NCI-H187 treated with DMSO at 0.1 percent for 48 hours (cell line): ENCODE results near the gene SUPT4H1.

Source experiments
- DNase-seq: peaks from one replicate; lab custom pipeline; 2025; lab: John Stamatoyannopoulos, UW

Gene SUPT4H1

GRCh38 chr17:58339755-58340404, 12.1 kb downstream of the SUPT4H1 start:
- no peak for DNase-seq

GRCh38 chr17:58338841-58339754, 12.9 kb downstream of the SUPT4H1 start:
- no peak for DNase-seq

GRCh38 chr17:58338454-58338840, 13.6 kb downstream of the SUPT4H1 start:
- no peak for DNase-seq

GRCh38 chr17:58337600-58338453, 14.2 kb downstream of the SUPT4H1 start:
- DNase-seq, result no peak

GRCh38 chr17:58337210-58337599, 14.8 kb downstream of the SUPT4H1 start:
- no peak for DNase-seq

GRCh38 chr17:58336456-58337209, 15.4 kb downstream of the SUPT4H1 start:
- no peak for DNase-seq

DNA sequence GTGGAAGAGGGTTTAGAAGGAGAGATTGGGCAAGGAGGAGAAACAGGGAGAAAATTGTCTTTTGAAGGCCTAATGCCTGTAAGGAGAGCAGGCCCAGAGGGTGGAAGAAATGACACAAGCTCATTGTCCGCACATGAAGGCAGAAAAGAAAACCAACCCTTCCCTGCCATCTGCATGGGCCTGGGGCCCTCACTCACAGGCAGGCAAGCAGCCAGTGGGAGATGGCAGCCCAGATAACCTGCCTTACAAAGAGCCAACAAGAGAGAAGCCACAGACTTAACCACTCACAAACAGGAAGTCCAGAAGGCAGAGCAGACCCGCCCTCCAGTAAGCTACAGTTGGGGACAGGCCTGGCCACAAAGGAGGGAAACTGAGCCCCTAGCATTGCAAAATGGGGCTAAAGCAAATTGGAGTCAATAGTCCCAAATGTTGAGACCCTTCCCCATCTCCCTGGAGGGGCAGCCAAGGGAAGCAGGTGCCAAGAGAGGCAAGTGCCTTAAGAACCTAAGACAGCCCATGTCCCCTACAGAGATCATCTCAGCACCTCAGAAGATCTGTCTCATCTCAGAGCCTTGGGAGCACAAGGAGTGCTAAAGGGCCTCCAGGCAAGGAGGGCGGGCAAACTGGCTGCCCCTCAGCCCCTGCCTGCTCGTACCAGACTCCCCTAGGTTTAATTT, 16.1 kb downstream of the SUPT4H1 start:
- no peak for DNase-seq

- no peak for DNase-seq
Measured at GRCh38 chr17:58335061-58335731, 16.8 kb downstream of the SUPT4H1 start.

DNA sequence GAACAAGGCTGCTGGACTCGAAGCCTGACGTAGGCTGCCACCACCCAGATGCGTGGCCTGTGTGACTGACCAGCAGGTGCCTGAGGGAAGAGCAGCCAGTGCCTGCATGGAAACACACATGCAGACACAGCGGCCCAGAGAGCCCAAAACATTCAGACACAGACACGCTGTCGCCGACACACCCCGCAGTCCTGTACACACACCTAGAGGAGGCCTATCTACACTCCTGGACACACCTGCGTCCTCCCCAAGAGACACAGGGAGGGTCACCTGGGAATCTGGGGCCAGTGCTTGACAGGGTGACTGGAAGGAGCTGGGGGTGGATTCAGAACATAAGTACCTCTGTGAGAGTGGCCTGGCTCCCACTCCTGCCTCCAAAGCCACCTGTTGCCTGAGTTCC, 17.3 kb downstream of the SUPT4H1 start:
- DNase-seq, result no peak

DNA sequence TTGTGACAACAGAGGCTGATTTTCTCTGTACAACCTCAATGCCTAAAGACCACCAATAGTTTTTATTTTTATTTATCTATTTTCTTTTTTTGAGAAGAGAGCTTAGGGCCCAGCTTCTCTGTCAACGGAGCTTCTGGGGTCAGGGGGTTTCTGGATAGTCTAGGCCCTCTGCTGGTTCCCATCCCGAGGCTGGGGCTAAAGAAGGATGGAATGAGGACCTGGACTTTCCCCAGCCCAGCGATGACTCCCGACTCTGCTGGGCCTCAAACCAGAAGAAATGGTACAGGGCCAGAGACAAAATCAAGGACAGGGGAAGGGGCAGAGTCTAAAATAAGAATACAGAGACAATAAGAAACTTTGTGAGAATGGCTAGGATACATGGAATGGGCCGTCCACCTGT, 17.7 kb downstream of the SUPT4H1 start:
- DNase-seq, result no peak

DNA sequence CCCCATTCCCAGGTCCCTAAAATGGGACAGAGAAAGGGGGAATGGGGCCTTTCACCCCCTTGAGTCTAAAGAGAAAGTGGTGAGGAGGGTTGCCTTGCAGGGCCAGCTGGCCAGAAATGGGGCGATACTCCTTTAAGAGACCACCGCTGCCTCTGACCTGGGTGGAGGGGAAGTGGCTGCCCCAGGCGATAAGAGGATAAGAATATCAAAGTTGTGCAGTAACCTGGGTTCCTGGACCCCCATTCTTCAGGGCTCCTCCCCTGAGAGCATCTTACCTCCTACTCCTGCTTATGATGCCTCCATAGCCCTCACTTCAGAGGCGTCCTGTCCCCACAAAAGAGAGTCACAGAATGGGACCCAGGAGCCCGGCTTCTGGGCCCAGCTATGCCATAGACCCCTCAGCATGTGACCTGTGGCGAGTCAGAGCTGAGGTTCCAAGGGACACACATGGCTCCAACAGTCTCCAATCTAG, 18.2 kb downstream of the SUPT4H1 start:
- no peak for DNase-seq

- no peak for DNase-seq
Measured at GRCh38 chr17:58332778-58333735, 18.9 kb downstream of the SUPT4H1 start.

DNA sequence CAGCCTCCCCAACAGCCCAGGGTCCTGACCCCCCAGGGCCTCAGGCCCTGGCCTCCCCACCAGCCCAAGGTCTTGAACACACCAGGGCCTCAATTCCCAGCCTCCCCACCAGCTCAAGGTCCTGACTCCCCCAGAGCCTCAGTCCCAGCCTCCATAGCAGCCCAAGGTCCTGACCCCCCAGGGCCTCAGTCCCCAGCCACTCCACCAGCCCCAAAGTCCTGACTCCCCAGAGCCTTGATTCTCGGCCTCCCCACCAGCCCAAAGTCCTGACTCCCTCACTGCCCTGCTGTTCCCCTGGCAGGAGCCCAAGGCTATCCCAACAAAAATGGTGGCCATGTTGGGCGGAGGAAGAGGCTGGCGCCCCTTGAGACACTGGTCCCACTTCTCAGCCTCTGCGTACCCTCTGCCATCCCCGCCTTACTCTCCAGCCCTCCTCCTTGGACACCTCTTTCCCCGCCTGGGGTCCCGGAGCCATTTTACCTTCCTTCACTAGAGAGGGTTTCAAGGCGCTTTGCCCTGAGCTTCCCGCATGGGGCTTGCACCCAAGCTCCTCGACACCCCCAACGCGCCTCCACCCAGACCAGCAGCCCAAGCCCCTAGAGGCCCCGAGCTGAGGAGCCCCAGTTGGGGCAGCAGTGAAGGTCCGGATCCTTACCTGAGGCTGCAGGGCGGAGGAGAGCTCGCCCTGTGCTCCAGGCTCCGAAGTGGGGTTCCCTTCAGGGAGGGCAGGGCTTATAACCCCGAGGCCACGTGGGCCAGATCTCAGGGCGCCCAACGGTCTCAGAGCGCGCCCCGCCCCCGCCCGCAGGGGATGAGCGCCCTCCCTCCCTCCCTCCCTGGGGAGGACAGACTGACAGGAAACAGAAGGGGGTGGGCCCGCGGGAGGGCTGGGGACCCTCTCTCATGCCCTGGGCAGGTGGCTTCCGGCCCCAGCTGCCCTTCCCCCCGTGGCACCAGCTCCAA, 19.9 kb downstream of the SUPT4H1 start:
- DNase-seq, result no peak

DNA sequence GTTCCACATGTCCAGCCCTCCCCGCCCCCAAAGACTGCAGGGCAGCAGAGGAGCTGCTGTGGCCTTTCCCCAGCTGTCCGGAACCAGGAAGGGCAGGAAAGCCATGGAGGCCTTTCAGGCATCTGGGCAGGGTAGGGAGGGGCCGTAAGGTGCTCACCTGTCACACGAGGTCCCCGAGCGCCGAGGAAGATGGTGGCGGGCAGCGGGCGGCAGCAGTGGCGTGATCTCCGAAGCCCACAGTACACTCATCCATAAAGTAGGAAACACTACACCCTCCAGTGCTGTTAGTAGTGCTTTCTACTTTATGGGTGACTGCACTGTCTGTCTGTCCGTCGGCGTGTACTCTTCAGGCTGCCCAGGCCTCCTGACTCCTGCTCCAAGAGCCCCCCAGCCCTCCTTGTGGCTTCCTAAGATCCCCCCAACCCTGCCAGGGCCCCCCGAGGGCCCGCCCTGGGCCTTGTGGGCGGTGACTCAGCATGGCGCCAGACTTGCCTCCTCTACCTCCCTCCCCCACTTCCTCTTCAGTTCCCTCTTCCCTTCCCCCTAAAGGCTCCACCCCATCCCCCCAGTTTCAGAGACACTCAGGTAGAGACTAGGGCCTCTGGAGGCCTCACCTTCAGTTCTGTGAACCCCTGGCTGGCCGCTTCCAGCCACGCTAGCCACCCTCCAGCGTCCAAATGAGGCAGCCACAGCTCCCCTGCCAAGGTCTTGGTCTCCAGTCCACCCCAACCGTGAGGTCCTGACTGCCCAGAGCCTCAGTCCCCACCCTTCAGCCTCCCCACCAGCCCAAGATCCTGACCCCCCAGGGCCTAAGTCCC, 20.8 kb downstream of the SUPT4H1 start:
- no peak for DNase-seq

GRCh38 chr17:58330538-58330996, 21.4 kb downstream of the SUPT4H1 start:
- DNase-seq, result no peak

GRCh38 chr17:58329810-58330537, 22.0 kb downstream of the SUPT4H1 start:
- DNase-seq, result no peak
